RWPE2 (cell line): ENCODE measurements around the gene EYA2.
A peak's percentile ranks its signal among the peaks of the same experiment; 100 is the strongest.

Source experiments
- ATAC-seq: fragments of 200-7000 bp; cut with Tn5 transposase; 3 replicates; pipeline ENCODE4 v1.9.1; 2021; ENCODE audit warnings: low read depth
- DNase-seq: peaks from one replicate; pipeline ENCODE4 v3.0.0-alpha.2; 2020; ENCODE audit warnings: low spot score
- H3K27ac ChIP-seq: fragments of 450-650 bp; 2 replicates; pipeline ENCODE4 v1.5.1; 2017; ENCODE audit warnings: mild to moderate bottlenecking; ENCODE audit not compliant: poor library complexity, severe bottlenecking
- H3K27me3 ChIP-seq: fragments of 250-450 bp; sonication (Bioruptor Pico); 2 replicates; pipeline ENCODE4 v1.5.1; 2021; ENCODE audit warnings: mild to moderate bottlenecking, moderate library complexity; ENCODE audit not compliant: insufficient read depth, poor library complexity, severe bottlenecking
- H3K36me3 ChIP-seq: fragments of 250-450 bp; sonication (Bioruptor Pico); 2 replicates; pipeline ENCODE4 v1.5.1; 2020; ENCODE audit warnings: low read depth, mild to moderate bottlenecking, moderate library complexity
- H3K4me1 ChIP-seq: fragments of 250-450 bp; sonication (Bioruptor Pico); 2 replicates; pipeline ENCODE4 v1.5.1; 2021; ENCODE audit warnings: mild to moderate bottlenecking, moderate library complexity; ENCODE audit not compliant: insufficient read depth, poor library complexity, severe bottlenecking
- H3K4me3 ChIP-seq: fragments of 250-450 bp; sonication (Bioruptor Pico); 2 replicates; pipeline ENCODE4 v1.5.1; 2021; ENCODE audit warnings: mild to moderate bottlenecking, moderate library complexity; ENCODE audit not compliant: severe bottlenecking
- H3K9me3 ChIP-seq: fragments of 250-450 bp; sonication (Bioruptor Pico); 2 replicates; pipeline ENCODE4 v1.5.1; 2021; ENCODE audit warnings: mild to moderate bottlenecking, moderate library complexity; ENCODE audit not compliant: severe bottlenecking
- CTCF ChIP-seq: fragments of 450-650 bp; IDR thresholded peaks from one replicate; pipeline ENCODE4 v1.5.1; 2017; ENCODE audit warnings: mild to moderate bottlenecking, moderate library complexity; ENCODE audit not compliant: poor library complexity, severe bottlenecking

The EYA2 gene

GRCh38 chr20:46894579-46894958, at the start of gene EYA2:
EYA2 (plus strand) TSS chr20:46894843; CDS start chr20:46990011, 95,168 bp downstream.
- ATAC-seq (peak; percentile 66), DNase-seq (no peak)
- Histone ChIP-seq H3K9me3 (peaks cover 6% of the 10 kb centered on the region), H3K4me1 (peaks cover 3% of the 10 kb centered on the region), H3K36me3 (no peaks in the 10 kb centered on the region), H3K27me3 (peaks cover 37% of the 10 kb centered on the region), H3K4me3 (peak within 1 kb of the TSS; percentile 54), H3K27ac (no peak within 1 kb of the TSS)
- TF ChIP-seq CTCF, result peak; percentile 36

GRCh38 chr20:46844965-46845364, 49.7 kb upstream of the EYA2 start:
- DNase-seq, result no peak
- no peak for ATAC-seq
- H3K9me3 ChIP-seq, result no peaks in the 10 kb centered on the region
- no peaks in the 10 kb centered on the region for H3K36me3 ChIP-seq
- H3K4me1 ChIP-seq, result no peaks in the 10 kb centered on the region
- no peak for TF ChIP-seq CTCF
- H3K27ac ChIP-seq, result no peak overlapping the region
- H3K27me3 ChIP-seq, result no peaks in the 10 kb centered on the region
- H3K4me3 ChIP-seq, result no peak overlapping the region

GRCh38 chr20:46849269-46849668, 45.4 kb upstream of the EYA2 start:
- ATAC-seq (peak; percentile 19; the same call in 1 of the 3 replicates), DNase-seq (no peak)
- Histone ChIP-seq H3K36me3 (no peaks in the 10 kb centered on the region), H3K4me3 (no peak overlapping the region), H3K4me1 (no peaks in the 10 kb centered on the region), H3K27me3 (no peaks in the 10 kb centered on the region), H3K9me3 (no peaks in the 10 kb centered on the region), H3K27ac (no peak overlapping the region)
- TF ChIP-seq CTCF, result no peak

GRCh38 chr20:46849751-46850150, 44.9 kb upstream of the EYA2 start:
- no peak overlapping the region for H3K4me3 ChIP-seq
- H3K36me3 ChIP-seq, result no peaks in the 10 kb centered on the region
- no peaks in the 10 kb centered on the region for H3K9me3 ChIP-seq
- no peak for DNase-seq
- no peak for ATAC-seq
- no peaks in the 10 kb centered on the region for H3K4me1 ChIP-seq
- no peak for TF ChIP-seq CTCF
- no peaks in the 10 kb centered on the region for H3K27me3 ChIP-seq
- no peak overlapping the region for H3K27ac ChIP-seq

GRCh38 chr20:46850416-46850815, 44.2 kb upstream of the EYA2 start:
- Histone ChIP-seq H3K36me3 (no peaks in the 10 kb centered on the region), H3K27ac (no peak overlapping the region), H3K4me1 (no peaks in the 10 kb centered on the region), H3K9me3 (no peaks in the 10 kb centered on the region), H3K4me3 (no peak overlapping the region), H3K27me3 (no peaks in the 10 kb centered on the region)
- DNase-seq (no peak), ATAC-seq (no peak)
- no peak for TF ChIP-seq CTCF
